ENCODE data around the gene DPPA5. TPM values are rescaled to one million over a fixed set of nuclear protein-coding genes. Genes with fewer than 3 reads are reported as not detected.

DPPA5 gene
- total and polyA plus RNA-seq, 9 of the 15 experiments (the other 6 are each of a cell fraction or from before 2014, with no cell fraction given): not detected

GRCh38 chr6:73388800-73389512 is 34.9 kb upstream of the DPPA5 start (continued):
- TF ChIP-seq POLR2B (IDR thresholded peaks at IDR 0.05; ENCODE audit: low read depth, partially characterized antibody) (peak; percentile 87), HNRNPLL (IDR thresholded peaks at IDR 0.05; ENCODE audit: low read depth, low read length, poor library complexity, severe bottlenecking) (peak; percentile 39), VEZF1 (CRISPR knock-in tag; IDR thresholded peaks at IDR 0.05) (peak; percentile 47), ZNF165 (CRISPR knock-in tag; IDR thresholded peaks at IDR 0.05; ENCODE audit: borderline replicate concordance) (no peak), HDAC3 (IDR thresholded peaks at IDR 0.05; ENCODE audit: borderline replicate concordance, partially characterized antibody) (peak; percentile 13), HMG20B (CRISPR knock-in tag; IDR thresholded peaks at IDR 0.05) (no peak), ZNF75A (CRISPR knock-in tag; IDR thresholded peaks at IDR 0.05) (no peak), EWSR1 (IDR thresholded peaks at IDR 0.05; ENCODE audit: borderline replicate concordance, low read depth, partially characterized antibody) (no peak), ZNF224 (CRISPR knock-in tag; IDR thresholded peaks at IDR 0.05) (no peak), CREM (IDR thresholded peaks at IDR 0.05; ENCODE audit: low read depth) (0 out of 2 replicates have a peak, but pooled peaks have one; percentile 29), NCOA4 (IDR thresholded peaks at IDR 0.05; ENCODE audit: partially characterized antibody) (no peak), ESRRB (CRISPR knock-in tag; IDR thresholded peaks at IDR 0.05; ENCODE audit: borderline replicate concordance) (no peak), JUND (IDR thresholded peaks at IDR 0.05; ENCODE audit: borderline replicate concordance, low read depth, low read length) (peak; percentile 52; the same call in 1 of the 2 replicates), JUND (tag; IDR thresholded peaks at IDR 0.05; ENCODE audit: borderline replicate concordance, low read depth, low read length) (peak; percentile 48; the same call in 1 of the 3 replicates), KAT7 (CRISPR knock-in tag; IDR thresholded peaks at IDR 0.05; ENCODE audit: borderline replicate concordance) (peak; percentile 73; the same call in 1 of the 2 replicates), TSHZ1 (CRISPR knock-in tag; IDR thresholded peaks at IDR 0.05) (no peak), ZBTB1 (CRISPR knock-in tag; IDR thresholded peaks at IDR 0.05; ENCODE audit: borderline replicate concordance, low read depth) (peak; percentile 42; the same call in 1 of the 2 replicates), ZNF395 (CRISPR knock-in tag; IDR thresholded peaks at IDR 0.05) (0 out of 2 replicates have a peak, but pooled peaks have one; percentile 55)

Data from K562 (cell line).